GM12878 (cell line): ENCODE measurements around the gene TTR. TPM values are rescaled to one million over a fixed set of nuclear protein-coding genes. Genes with fewer than 3 reads are reported as not detected.

Experiments
- ATAC-seq: fragments of 200-7000 bp; cut with Tn5 transposase; 3 replicates; pipeline ENCODE4 v1.9.1; 2020; ENCODE audit warnings: mild to moderate bottlenecking, moderate library complexity
- BruUV-seq: library from RNA; stranded (reverse); fragments of 400-500 nt; replicated peaks from 2 replicates; lab custom pipeline; 2021; lab: Mats Ljungman, UMichigan
- CTCF ChIA-PET: fragments of 300-600 bp; sonication (Branson Sonifier 250); formaldehyde crosslinking; extraction: SDS; loops from one replicate; lab custom pipeline; 2021; ENCODE audit warnings: inconsistent platforms; lab: Yijun Ruan, JAX
- POLR2A ChIA-PET: fragments of 350-600 bp; formaldehyde crosslinking; extraction: SDS; loops from one replicate; lab custom pipeline; 2021; ENCODE audit warnings: inconsistent platforms; lab: Charles Lee
- RAD21 ChIA-PET: fragments of 300-600 bp; sonication (Branson Sonifier 250); formaldehyde crosslinking; loops from one replicate; lab custom pipeline; 2023; ENCODE audit warnings: antibody characterized with exemption; ENCODE audit not compliant: unreplicated experiment; lab: Charles Lee
- SMC1A ChIA-PET: fragments of 300-600 bp; sonication (Branson Sonifier 250); formaldehyde crosslinking; loops from one replicate; lab custom pipeline; 2023; ENCODE audit not compliant: unreplicated experiment, uncharacterized antibody; lab: Charles Lee
- DNase-seq: peaks from one replicate; pipeline ENCODE4 v3.0.0-alpha.2; 2011; ENCODE audit warnings: low read depth, low spot score
- FAIRE-seq: peaks from 3 replicates; lab custom pipeline; 2011; peaks lifted over from hg19 to GRCh38; lab: Jason Lieb, UNC
- H2AFZ ChIP-seq: 2 replicates; pipeline ENCODE4 v1.6.0; 2011; ENCODE audit warnings: low read depth, low read length, control low read depth; ENCODE audit not compliant: control insufficient read depth
- H3K27ac ChIP-seq: 2 replicates; pipeline ENCODE4 v1.5.1; 2011; ENCODE audit warnings: control low read depth; ENCODE audit not compliant: control insufficient read depth, insufficient read depth
- H3K27me3 ChIP-seq, 2 experiments: replicated peaks in 1 of 2; 2 replicates each; pipeline versions ENCODE4 v1.6.0 to v1.6.1; 2011; ENCODE audit warnings: low read length in 1 of 2; ENCODE audit not compliant: control insufficient read depth in 2 of 2, insufficient read depth in 2 of 2
- H3K36me3 ChIP-seq, 2 experiments: 2 replicates each; pipeline ENCODE4 v1.5.1; 2011; ENCODE audit warnings: low read length in 1 of 2; ENCODE audit not compliant: control insufficient read depth in 2 of 2, insufficient read depth in 2 of 2
- H3K4me1 ChIP-seq: 2 replicates; pipeline ENCODE4 v1.6.1; 2011; ENCODE audit warnings: mild to moderate bottlenecking, low read length, moderate library complexity, mixed read lengths; ENCODE audit not compliant: control insufficient read depth, insufficient read depth
- H3K4me2 ChIP-seq: 2 replicates; pipeline ENCODE4 v1.6.0; 2011; ENCODE audit warnings: control low read depth; ENCODE audit not compliant: control insufficient read depth, insufficient read depth
- H3K4me3 ChIP-seq: fragments of 200-600 bp; sonication (generic); 2 replicates; pipeline ENCODE4 v1.5.1; 2016
- H3K79me2 ChIP-seq: 2 replicates; pipeline ENCODE4 v1.6.0; 2011; ENCODE audit warnings: low read length; ENCODE audit not compliant: control insufficient read depth, insufficient read depth
- H3K9ac ChIP-seq: 2 replicates; pipeline ENCODE4 v1.8.0; 2011; ENCODE audit warnings: low read length, control low read depth, mixed read lengths; ENCODE audit not compliant: control insufficient read depth, insufficient read depth
- H3K9me3 ChIP-seq: replicated peaks from 3 replicates; pipeline ENCODE4 v1.5.1; 2011; ENCODE audit warnings: mild to moderate bottlenecking, low read length; ENCODE audit not compliant: control insufficient read depth, insufficient read depth
- H4K20me1 ChIP-seq: 2 replicates; pipeline ENCODE4 v1.6.0; 2011; ENCODE audit not compliant: control insufficient read depth, insufficient read depth
- BACH1 ChIP-seq: fragments of 450-650 bp; IDR thresholded peaks from 2 replicates; pipeline ENCODE4 v1.6.1; 2017; ENCODE audit warnings: mild to moderate bottlenecking, borderline replicate concordance
- BCL11A ChIP-seq: IDR thresholded peaks from 2 replicates; pipeline ENCODE4 v1.6.1; 2011; ENCODE audit warnings: low read depth, low read length
- CBFB ChIP-seq: IDR thresholded peaks from 2 replicates; pipeline ENCODE4 v1.6.1; 2016; ENCODE audit warnings: antibody characterized with exemption, low read depth
- CBX3 ChIP-seq: fragments of 200-600 bp; sonication (generic); IDR thresholded peaks from 2 replicates; pipeline ENCODE4 v1.6.1; 2016; ENCODE audit warnings: low read depth, borderline replicate concordance
- CEBPB ChIP-seq, 2 experiments: fragments of 150-350 bp in 1 of 2; IDR thresholded peaks; 2 replicates each; pipeline ENCODE4 v1.6.1; 2012 to 2014; ENCODE audit warnings: low read depth in 2 of 2, low read length in 2 of 2, borderline replicate concordance in 1 of 2, inconsistent platforms in 1 of 2
- CHD1 ChIP-seq: IDR thresholded peaks from 2 replicates; pipeline ENCODE4 v1.6.1; 2012; ENCODE audit warnings: low read depth, low read length, improper control_type of control experiment
- DPF2 ChIP-seq: fragments of 450-650 bp; IDR thresholded peaks from 2 replicates; pipeline ENCODE4 v1.6.1; 2017; ENCODE audit warnings: mild to moderate bottlenecking
- EED ChIP-seq: sonication (generic); IDR thresholded peaks from 2 replicates; pipeline ENCODE4 v1.6.1; 2016; ENCODE audit warnings: antibody characterized with exemption, low read depth
- ETV6 ChIP-seq, 2 experiments: fragments of 450-650 bp in 1 of 2; IDR thresholded peaks in 1 of 2; conservative IDR thresholded peaks in 1 of 2; 2 replicates each; pipeline ENCODE4 v1.6.1; 2014; ENCODE audit warnings: antibody characterized with exemption in 1 of 2, borderline replicate concordance in 1 of 2, low read depth in 1 of 2, mild to moderate bottlenecking in 1 of 2, moderate library complexity in 1 of 2
- POLR2AphosphoS5 ChIP-seq: IDR thresholded peaks from 2 replicates; pipeline ENCODE4 v1.6.1; 2011; ENCODE audit warnings: mild to moderate bottlenecking, low read length, inconsistent platforms
- SKIL ChIP-seq: fragments of 450-650 bp; IDR thresholded peaks from 2 replicates; pipeline ENCODE4 v1.6.1; 2017; ENCODE audit warnings: mild to moderate bottlenecking, low read depth, inconsistent platforms; ENCODE audit not compliant: poor library complexity, severe bottlenecking
- SUPT20H ChIP-seq: IDR thresholded peaks from 2 replicates; pipeline ENCODE4 v1.6.1; 2011; ENCODE audit warnings: low read depth, mild to moderate bottlenecking, low read length, moderate library complexity, borderline replicate concordance; ENCODE audit not compliant: control insufficient read depth
- ZBTB11 ChIP-seq: fragments of 450-650 bp; formaldehyde crosslinking; IDR thresholded peaks from 2 replicates; pipeline ENCODE4 v1.5.0; 2022; ENCODE audit warnings: mild to moderate bottlenecking, missing genetic modification characterization
- ZNF384 ChIP-seq: IDR thresholded peaks from 2 replicates; pipeline ENCODE4 v1.6.1; 2012; ENCODE audit warnings: low read depth, mild to moderate bottlenecking, low read length, improper control_type of control experiment, borderline replicate concordance
- ZNF622 ChIP-seq: fragments of 450-650 bp; IDR thresholded peaks from 2 replicates; pipeline ENCODE4 v1.6.1; 2017; ENCODE audit warnings: mild to moderate bottlenecking, inconsistent platforms
- ZSCAN29 ChIP-seq: fragments of 450-650 bp; IDR thresholded peaks from 2 replicates; pipeline ENCODE4 v1.6.1; 2017; ENCODE audit warnings: mild to moderate bottlenecking, moderate library complexity
- WGBS: methylation state at CpG from one replicate; pipeline ENCODE4 v1.1.6; 2016; ENCODE audit warnings: low lambda C conversion rate; ENCODE audit not compliant: insufficient replicate concordance, insufficient coverage; ENCODE audit errors: missing lambda C conversion rate; 5-methylcytosine and 5-hydroxymethylcytosine counted together
- in situ Hi-C: fragments of 300-500 bp; cut with MboI; formaldehyde crosslinking; loops from 9 replicates; pipeline ENCODE4 v1.14.3; 2018; ENCODE audit warnings: mixed read lengths
- intact Hi-C: fragments of 100-400 bp; cut with micrococcal nuclease; formaldehyde crosslinking; loops from one replicate; pipeline ENCODE4 v1.14.2; 2022; ENCODE audit not compliant: unreplicated experiment
- polyA plus RNA-seq, 11 experiments: library from polyadenylated mRNA; depleted of rRNA in 4 of 11; unstranded in 6 of 11; stranded (reverse) in 5 of 11; fragments of >200 nt; fragmentation: Nextera tagmentation in 4 of 11; fragmentation: Illumina TruSeq in 1 of 11; extraction: Ambion mirVana in 4 of 11; extraction: Trizol in 1 of 11; gene quantifications; 1 replicate in 1 of 11; 2 replicates in 10 of 11; pipeline versions ENCODE4 v1.2.1 to v1.2.3, GENCODE V29; 2011 to 2016; ENCODE audit warnings: inconsistent platforms in 2 of 11, missing spikeins in 2 of 11, low read depth in 1 of 11
- total RNA-seq, 4 experiments: library from RNA; depleted of rRNA in 3 of 4; stranded (reverse); fragments of >200 nt in 3 of 4; fragmentation: Illumina TruSeq in 1 of 4; extraction: Trizol in 1 of 4; gene quantifications; 2 replicates each; pipeline versions ENCODE4 v1.2.1 to v1.2.3, GENCODE V29; 2013 to 2021

The TTR gene
- total and polyA plus RNA-seq, 10 of the 15 experiments (the other 5 are each of a cell fraction or from before 2014, with no cell fraction given) = 0.05 to 1.2 TPM; not detected in 8

GRCh38 chr18:31554776-31555175 is 36.9 kb upstream of the TTR start:
- intact Hi-C loops (loop anchor here (5.0 to 10.0 kb wide), 4 partner anchors 403 to 990 kb away; no protein-coding TSS in a partner anchor), in situ Hi-C loops (loop anchor here (5.0 to 10.0 kb wide), 3 partner anchors 130 to 268 kb away; no protein-coding TSS in a partner anchor)
- Histone ChIP-seq H3K9ac (no peak overlapping the region), H2AFZ (no peak overlapping the region), H3K27ac (no peak overlapping the region), H3K79me2 (no peaks in the 10 kb centered on the region), H3K4me3 (no peak overlapping the region), H3K4me2 (no peak overlapping the region), H3K9me3 (no peaks in the 10 kb centered on the region), H3K36me3 (no peaks in the 10 kb centered on the region), H4K20me1 (no peaks in the 10 kb centered on the region), H3K4me1 (no peaks in the 10 kb centered on the region), H3K27me3 (no peaks in the 10 kb centered on the region)
- ChIA-PET SMC1A (interaction anchor here (0.7 to 7.7 kb wide), 6 partner anchors 9 to 267 kb away, joined by 3 to 77 read pairs (median 6); no protein-coding TSS in a partner anchor), CTCF (interaction anchor here (0.6 to 13.4 kb wide), 9 partner anchors 9 to 290 kb away, joined by 3 to 224 read pairs (median 4); no protein-coding TSS in a partner anchor), POLR2A (no interaction called here), RAD21 (interaction anchor here (1.5 to 6.4 kb wide), 3 partner anchors 54 to 169 kb away, joined by 4 to 67 read pairs (median 9); no protein-coding TSS in a partner anchor)
- no TSS peak for BruUV-seq
- TF ChIP-seq ZNF622 = no peak
- no peak for TF ChIP-seq CHD1
- no peak for TF ChIP-seq DPF2
- no peak for TF ChIP-seq CBFB
- no peak for TF ChIP-seq POLR2AphosphoS5
- no peak for TF ChIP-seq ZNF384
- TF ChIP-seq CEBPB (IDR thresholded peaks at IDR 0.05; ENCODE audit: borderline replicate concordance in 1 of 2, low read depth in 2 of 2, low read length in 2 of 2) = no peak
- no peak for TF ChIP-seq BCL11A
- TF ChIP-seq ETV6 (conservative IDR thresholded peaks at IDR 0.05 in 1 of 2, IDR thresholded peaks at IDR 0.05 in 1 of 2; ENCODE audit: borderline replicate concordance in 1 of 2, low read depth in 1 of 2) = no peak
- TF ChIP-seq SKIL = no peak
- no peak for TF ChIP-seq ZBTB11 (CRISPR knock-in tag)
- no peak for TF ChIP-seq ZSCAN29
- no peak for TF ChIP-seq CBX3
- TF ChIP-seq EED = no peak
- TF ChIP-seq SUPT20H = no peak
- no peak for TF ChIP-seq BACH1
- 32% methylated on average over 5 of the region's 5 CpGs for WGBS
- FAIRE-seq = no peak
- no peak for DNase-seq
- no peak for ATAC-seq
